ENCODE results near the gene TRIM71.
"Not testable (repeated sequence)": the region's sequence is repeated elsewhere in the genome, so short reads cannot be mapped to it uniquely, and the experiment has no call there.

The TRIM71 gene

DNA sequence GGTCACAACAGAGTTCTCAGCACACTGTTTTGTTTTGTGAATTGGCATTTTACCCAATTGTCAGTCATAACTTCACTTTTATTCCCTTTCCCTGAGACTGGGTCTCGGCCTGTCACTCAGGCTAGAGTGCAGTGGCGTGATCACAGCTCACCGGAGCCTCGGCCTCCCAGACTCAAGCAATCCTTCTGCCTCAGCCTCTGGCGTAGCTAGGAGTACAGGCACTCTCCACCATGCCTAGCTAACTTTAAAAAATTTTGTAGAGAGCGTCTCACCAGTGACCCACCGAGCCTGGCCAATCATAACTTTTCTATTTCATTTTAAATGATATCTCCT is 26.5 kb downstream of the TRIM71 start:
- no peak overlapping the region for H3K9ac ChIP-seq (ENCODE audit: low read depth, low read length)
- H3K79me2 ChIP-seq (ENCODE audit: insufficient read depth, low read length): no peaks in the 10 kb centered on the region

DNA sequence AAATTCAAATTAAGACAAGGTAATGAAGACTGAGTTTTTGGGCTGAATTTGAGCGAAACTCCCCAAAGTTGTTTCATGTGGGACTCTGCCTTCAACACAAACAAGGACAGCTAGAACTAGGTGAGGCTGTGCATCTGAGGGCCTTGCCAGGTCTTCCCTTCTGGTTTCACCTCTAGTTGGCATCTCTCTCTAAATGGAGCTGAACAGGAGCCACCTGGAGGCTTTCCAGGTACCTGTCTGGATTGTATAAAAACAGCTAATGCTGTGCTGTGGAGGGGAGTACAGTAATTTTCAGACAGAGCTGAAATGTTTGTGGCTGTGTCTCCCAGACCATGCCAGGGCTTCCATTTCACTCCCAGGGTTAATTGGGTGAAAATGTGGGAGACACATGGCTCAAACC is 27.1 kb downstream of the TRIM71 start:
- H3K27ac ChIP-seq (ENCODE audit: low read length): no peak overlapping the region
- no peak overlapping the region for H3K4me2 ChIP-seq (ENCODE audit: insufficient read depth, low read length)
- no peak overlapping the region for H2AFZ ChIP-seq (ENCODE audit: low read depth, low read length)
- no peak overlapping the region for H3K9ac ChIP-seq (ENCODE audit: low read depth, low read length)
- ATAC-seq (ENCODE audit: insufficient read depth, low read depth) (no peak), DNase-seq (no peak)
- no peak overlapping the region for H3K4me3 ChIP-seq (ENCODE audit: low read depth in 1 of 2, low read length in 2 of 2)
- H3K4me1 ChIP-seq (ENCODE audit: insufficient read depth, low read length): peaks cover 31% of the 10 kb centered on the region
- no peak for TF ChIP-seq EZH2 (IDR thresholded peaks at IDR 0.05; ENCODE audit: borderline replicate concordance, low read depth, low read length, severe bottlenecking)
- TF ChIP-seq, protein P1, sequence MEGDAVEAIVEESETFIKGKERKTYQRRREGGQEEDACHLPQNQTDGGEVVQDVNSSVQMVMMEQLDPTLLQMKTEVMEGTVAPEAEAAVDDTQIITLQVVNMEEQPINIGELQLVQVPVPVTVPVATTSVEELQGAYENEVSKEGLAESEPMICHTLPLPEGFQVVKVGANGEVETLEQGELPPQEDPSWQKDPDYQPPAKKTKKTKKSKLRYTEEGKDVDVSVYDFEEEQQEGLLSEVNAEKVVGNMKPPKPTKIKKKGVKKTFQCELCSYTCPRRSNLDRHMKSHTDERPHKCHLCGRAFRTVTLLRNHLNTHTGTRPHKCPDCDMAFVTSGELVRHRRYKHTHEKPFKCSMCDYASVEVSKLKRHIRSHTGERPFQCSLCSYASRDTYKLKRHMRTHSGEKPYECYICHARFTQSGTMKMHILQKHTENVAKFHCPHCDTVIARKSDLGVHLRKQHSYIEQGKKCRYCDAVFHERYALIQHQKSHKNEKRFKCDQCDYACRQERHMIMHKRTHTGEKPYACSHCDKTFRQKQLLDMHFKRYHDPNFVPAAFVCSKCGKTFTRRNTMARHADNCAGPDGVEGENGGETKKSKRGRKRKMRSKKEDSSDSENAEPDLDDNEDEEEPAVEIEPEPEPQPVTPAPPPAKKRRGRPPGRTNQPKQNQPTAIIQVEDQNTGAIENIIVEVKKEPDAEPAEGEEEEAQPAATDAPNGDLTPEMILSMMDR (IDR thresholded peaks at IDR 0.05; ENCODE audit: borderline replicate concordance, extremely low read depth, low read length, poor library complexity, severe bottlenecking): no peak
- H3K36me3 ChIP-seq (ENCODE audit: insufficient read depth, low read length): no peaks in the 10 kb centered on the region
- no peaks in the 10 kb centered on the region for H4K20me1 ChIP-seq (ENCODE audit: insufficient read depth, low read length)
- H3K27me3 ChIP-seq (ENCODE audit: insufficient read depth, low read length, poor library complexity): no peaks in the 10 kb centered on the region
- no peaks in the 10 kb centered on the region for H3K79me2 ChIP-seq (ENCODE audit: insufficient read depth, low read length)
- H3K9me3 ChIP-seq (ENCODE audit: insufficient read depth, low read length, severe bottlenecking): no peaks in the 10 kb centered on the region

More for the DNA sequence above, 26.5 kb downstream of the TRIM71 start:
- no peak for DNase-seq
- Histone ChIP-seq H4K20me1 (ENCODE audit: insufficient read depth, low read length) (no peaks in the 10 kb centered on the region), H3K9me3 (ENCODE audit: insufficient read depth, low read length, severe bottlenecking) (no peaks in the 10 kb centered on the region), H3K4me1 (ENCODE audit: insufficient read depth, low read length) (peaks cover 31% of the 10 kb centered on the region), H2AFZ (ENCODE audit: low read depth, low read length) (no peak overlapping the region), H3K4me3 (ENCODE audit: low read depth in 1 of 2, low read length in 2 of 2) (no peak overlapping the region), H3K27me3 (ENCODE audit: insufficient read depth, low read length, poor library complexity) (no peaks in the 10 kb centered on the region), H3K4me2 (ENCODE audit: insufficient read depth, low read length) (no peak overlapping the region), H3K27ac (ENCODE audit: low read length) (no peak overlapping the region), H3K36me3 (ENCODE audit: insufficient read depth, low read length) (no peaks in the 10 kb centered on the region)
- TF ChIP-seq EZH2 (IDR thresholded peaks at IDR 0.05; ENCODE audit: borderline replicate concordance, low read depth, low read length, severe bottlenecking): no peak
- TF ChIP-seq, protein P1 (IDR thresholded peaks at IDR 0.05; ENCODE audit: borderline replicate concordance, extremely low read depth, low read length, poor library complexity, severe bottlenecking): no peak
- ATAC-seq (ENCODE audit: insufficient read depth, low read depth): no peak

DNA sequence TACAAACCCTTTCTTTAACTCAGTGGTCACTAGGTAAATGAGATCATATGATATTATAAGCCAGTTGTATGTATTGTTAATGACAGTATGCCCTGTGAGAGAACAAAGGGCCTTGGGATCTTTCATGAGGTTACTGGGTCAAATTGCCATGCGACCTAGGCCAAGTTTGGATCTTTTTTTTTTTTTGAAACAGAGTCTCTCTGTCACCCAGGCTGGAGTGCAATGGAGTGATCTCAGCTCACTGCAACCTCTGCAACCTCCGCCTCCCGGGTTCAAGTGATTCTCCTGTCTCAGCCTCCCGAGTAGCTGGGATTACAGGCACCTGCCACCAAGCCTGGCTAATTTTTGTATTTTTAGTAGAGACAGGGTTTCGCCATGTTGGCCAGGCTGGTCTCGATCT is 27.7 kb downstream of the TRIM71 start:
- not testable (repeated sequence) for H3K9ac ChIP-seq (ENCODE audit: low read depth, low read length); H3K4me2 ChIP-seq (ENCODE audit: insufficient read depth, low read length); H4K20me1 ChIP-seq (ENCODE audit: insufficient read depth, low read length)

DNA sequence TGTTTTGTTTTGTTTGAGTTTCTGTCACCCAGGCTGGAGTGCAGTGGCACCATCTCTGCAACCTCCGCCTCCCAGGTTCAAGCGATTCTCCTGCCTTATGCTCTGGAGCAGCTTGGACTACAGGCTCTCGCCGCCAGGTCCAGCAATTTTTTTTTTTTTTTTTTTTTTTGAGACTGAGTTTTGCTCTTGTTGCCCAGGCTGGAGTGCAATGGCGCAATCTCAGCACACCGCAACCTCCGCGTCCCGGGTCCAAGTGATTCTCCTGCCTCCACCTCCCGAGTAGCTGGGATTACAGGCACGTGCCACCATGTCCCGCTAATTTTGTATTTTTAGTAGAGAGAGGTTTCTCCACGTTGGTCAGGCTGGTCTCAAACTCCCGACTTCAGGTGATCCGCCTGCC is 29.2 kb downstream of the TRIM71 start:
- H3K4me1 ChIP-seq (ENCODE audit: insufficient read depth, low read length): peaks cover 21% of the 10 kb centered on the region
- H3K4me2 ChIP-seq (ENCODE audit: insufficient read depth, low read length); H3K36me3 ChIP-seq (ENCODE audit: insufficient read depth, low read length); H3K27ac ChIP-seq (ENCODE audit: low read length); H3K9me3 ChIP-seq (ENCODE audit: insufficient read depth, low read length, severe bottlenecking); H2AFZ ChIP-seq (ENCODE audit: low read depth, low read length); H3K79me2 ChIP-seq (ENCODE audit: insufficient read depth, low read length); DNase-seq; H4K20me1 ChIP-seq (ENCODE audit: insufficient read depth, low read length); H3K27me3 ChIP-seq (ENCODE audit: insufficient read depth, low read length, poor library complexity); H3K9ac ChIP-seq (ENCODE audit: low read depth, low read length); H3K4me3 ChIP-seq (ENCODE audit: low read depth in 1 of 2, low read length in 2 of 2); ATAC-seq (ENCODE audit: insufficient read depth, low read depth): not testable (repeated sequence)

More for the DNA sequence above, 27.7 kb downstream of the TRIM71 start:
- not testable (repeated sequence) for H3K4me3 ChIP-seq (ENCODE audit: low read depth in 1 of 2, low read length in 2 of 2); H3K27ac ChIP-seq (ENCODE audit: low read length); H3K9me3 ChIP-seq (ENCODE audit: insufficient read depth, low read length, severe bottlenecking); H3K27me3 ChIP-seq (ENCODE audit: insufficient read depth, low read length, poor library complexity); H2AFZ ChIP-seq (ENCODE audit: low read depth, low read length); ATAC-seq (ENCODE audit: insufficient read depth, low read depth); H3K36me3 ChIP-seq (ENCODE audit: insufficient read depth, low read length); DNase-seq; H3K79me2 ChIP-seq (ENCODE audit: insufficient read depth, low read length)
- peaks cover 31% of the 10 kb centered on the region for H3K4me1 ChIP-seq (ENCODE audit: insufficient read depth, low read length)

Measured in DND-41 (cell line).